K562 (cell line): ENCODE measurements around the gene ISYNA1. TPM values are rescaled to one million over a fixed set of nuclear protein-coding genes. Genes with fewer than 3 reads are reported as not detected.

Source experiments
- CHD2 ChIP-seq: IDR thresholded peaks from 2 replicates; pipeline ENCODE4 v1.6.1; 2011; ENCODE audit warnings: low read depth, low read length
- EP400 ChIP-seq: fragments of 450-650 bp; IDR thresholded peaks from 2 replicates; pipeline ENCODE4 v1.6.1; 2017; ENCODE audit warnings: antibody characterized with exemption, mild to moderate bottlenecking, moderate library complexity
- ERF ChIP-seq: fragments of 450-650 bp; formaldehyde crosslinking; IDR thresholded peaks from 2 replicates; pipeline ENCODE4 v1.4.0; 2020; ENCODE audit warnings: mild to moderate bottlenecking, mixed read lengths
- GATAD2A ChIP-seq: fragments of 450-650 bp; IDR thresholded peaks from 2 replicates; pipeline ENCODE4 v1.6.1; 2017
- HDAC1 ChIP-seq, 2 experiments: fragments of 450-650 bp; IDR thresholded peaks; 2 replicates each; pipeline ENCODE4 v1.6.1; 2016 to 2017; ENCODE audit warnings: inconsistent platforms in 1 of 2, mild to moderate bottlenecking in 1 of 2, moderate library complexity in 1 of 2
- MGA ChIP-seq: fragments of 450-650 bp; IDR thresholded peaks from 2 replicates; pipeline ENCODE4 v1.6.1; 2016; ENCODE audit warnings: mild to moderate bottlenecking, moderate library complexity
- MYBL2 ChIP-seq, 2 experiments: fragments of 450-650 bp in 1 of 2; sonication (generic) in 1 of 2; formaldehyde crosslinking in 1 of 2; IDR thresholded peaks; 2 replicates each; pipeline versions ENCODE4 v1.6.1 to v1.8.1; 2017 to 2022; ENCODE audit warnings: borderline replicate concordance in 1 of 2, inconsistent platforms in 1 of 2, low read depth in 1 of 2, mild to moderate bottlenecking in 1 of 2, missing genetic modification reagents in 1 of 2, moderate library complexity in 1 of 2
- POLR2B ChIP-seq: fragments of 450-650 bp; IDR thresholded peaks from 2 replicates; pipeline ENCODE4 v1.6.1; 2018; ENCODE audit warnings: low read depth; ENCODE audit not compliant: partially characterized antibody
- SAP30 ChIP-seq: fragments of 200-600 bp; sonication (generic); IDR thresholded peaks from 2 replicates; pipeline ENCODE4 v1.6.1; 2012; ENCODE audit warnings: borderline replicate concordance, low read depth, mild to moderate bottlenecking, moderate library complexity, low read length, control low read depth, inconsistent platforms; ENCODE audit not compliant: insufficient read depth, poor library complexity, severe bottlenecking
- polyA plus RNA-seq, 8 experiments: library from polyadenylated mRNA; depleted of rRNA in 4 of 8; stranded (reverse) in 5 of 8; unstranded in 3 of 8; fragments of >200 nt; fragmentation: Nextera tagmentation in 2 of 8; fragmentation: Illumina TruSeq in 1 of 8; extraction: Ambion mirVana in 2 of 8; extraction: Trizol in 1 of 8; gene quantifications; 2 replicates each; pipeline versions ENCODE4 v1.2.1 to v1.2.3, GENCODE V29; 2011 to 2014; ENCODE audit warnings: inconsistent platforms in 1 of 8, missing spikeins in 1 of 8
- total RNA-seq, 7 experiments: library from RNA; depleted of rRNA in 6 of 7; stranded (reverse); fragments of >200 nt in 6 of 7; fragmentation: Illumina TruSeq in 2 of 7; extraction: Trizol in 2 of 7; gene quantifications; 2 replicates each; pipeline versions ENCODE4 v1.2.1 to v1.2.3, GENCODE V29; 2011 to 2021; ENCODE audit warnings: low replicate concordance in 1 of 7
- TF ChIP-seq, protein P1 (sequence below): IDR thresholded peaks from 2 replicates; pipeline ENCODE4 v1.6.1; 2012; ENCODE audit warnings: low read depth, low read length, improper control_type of control experiment, borderline replicate concordance

The ISYNA1 gene
- total and polyA plus RNA-seq, 9 of the 15 experiments (the other 6 are each of a cell fraction or from before 2014, with no cell fraction given) = 21.8 to 460 (median 93.2) TPM

DNA sequence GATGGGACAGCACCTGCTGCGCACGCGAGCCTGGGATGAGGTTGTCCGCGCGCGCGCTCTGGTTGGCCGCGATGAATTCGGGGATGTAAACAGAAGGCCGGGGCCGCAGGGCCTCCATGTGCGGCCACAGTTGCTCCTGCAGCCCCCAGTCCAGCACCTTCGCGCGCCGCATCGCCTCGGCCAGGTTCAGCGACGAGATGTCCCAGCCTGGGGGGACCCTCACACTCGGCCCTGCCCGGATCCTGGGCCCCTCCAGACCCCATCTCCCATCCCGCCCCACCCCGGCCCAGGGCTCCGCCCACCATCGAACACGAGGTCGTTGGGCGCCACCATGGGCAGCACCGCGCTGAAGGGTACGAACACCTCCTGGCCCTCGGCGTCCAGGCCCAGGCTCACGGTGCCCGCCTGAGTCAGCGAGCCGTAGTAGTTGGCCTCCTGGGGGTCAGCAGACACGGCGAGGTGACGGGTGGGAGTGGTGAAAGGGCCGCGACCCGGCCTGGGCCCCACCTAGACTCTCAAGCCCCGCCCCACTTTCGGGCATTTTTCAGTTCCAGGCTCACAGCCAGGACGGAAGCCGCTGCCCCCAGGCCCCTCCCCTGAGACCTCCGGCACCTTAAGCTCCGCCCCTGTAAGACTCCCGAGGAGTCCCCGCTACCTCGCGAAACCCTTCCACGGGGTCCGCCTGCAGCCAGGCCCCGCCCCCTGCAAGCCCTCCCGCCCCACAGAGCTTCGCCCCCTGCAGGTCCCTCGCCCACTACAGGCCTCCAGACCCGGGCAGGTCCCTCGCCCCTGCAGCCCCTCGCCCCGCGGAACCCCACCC lies 1.1 kb downstream of the ISYNA1 start (continued):
- TF ChIP-seq ERF (CRISPR knock-in tag) (peak; percentile 74; the same call in 1 of the 2 replicates), MYBL2 (IDR thresholded peaks at IDR 0.05; ENCODE audit: low read depth) (no peak), MYBL2 (CRISPR knock-in tag; IDR thresholded peaks at IDR 0.05; ENCODE audit: borderline replicate concordance) (no peak), CHD2 (peak; percentile 27; the same call in 1 of the 2 replicates), SAP30 (peak; percentile 88), HDAC1 (IDR thresholded peaks at IDR 0.05) (peak in 1 of 2 experiments; percentile 93; a peak in 2 of 4 replicates), MGA (peak; percentile 58), POLR2B (no peak), GATAD2A (no peak), EP400 (peak; percentile 68)
- TF ChIP-seq, protein P1, sequence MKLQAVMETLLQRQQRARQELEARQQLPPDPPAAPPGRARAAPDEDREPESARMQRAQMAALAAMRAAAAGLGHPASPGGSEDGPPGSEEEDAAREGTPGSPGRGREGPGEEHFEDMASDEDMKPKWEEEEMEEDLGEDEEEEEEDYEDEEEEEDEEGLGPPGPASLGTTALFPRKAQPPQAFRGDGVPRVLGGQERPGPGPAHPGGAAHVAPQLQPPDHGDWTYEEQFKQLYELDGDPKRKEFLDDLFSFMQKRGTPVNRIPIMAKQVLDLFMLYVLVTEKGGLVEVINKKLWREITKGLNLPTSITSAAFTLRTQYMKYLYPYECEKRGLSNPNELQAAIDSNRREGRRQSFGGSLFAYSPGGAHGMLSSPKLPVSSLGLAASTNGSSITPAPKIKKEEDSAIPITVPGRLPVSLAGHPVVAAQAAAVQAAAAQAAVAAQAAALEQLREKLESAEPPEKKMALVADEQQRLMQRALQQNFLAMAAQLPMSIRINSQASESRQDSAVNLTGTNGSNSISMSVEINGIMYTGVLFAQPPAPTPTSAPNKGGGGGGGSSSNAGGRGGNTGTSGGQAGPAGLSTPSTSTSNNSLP = no peak
